ENCODE results near the gene PLA2G6. TPM values are rescaled to one million over a fixed set of nuclear protein-coding genes. Genes with fewer than 3 reads are reported as not detected.

Gene PLA2G6
- total and polyA plus RNA-seq, 2 of the 13 experiments (the other 11 are each of a cell fraction or from before 2014, with no cell fraction given), result 4.8 to 11.5 TPM

DNA sequence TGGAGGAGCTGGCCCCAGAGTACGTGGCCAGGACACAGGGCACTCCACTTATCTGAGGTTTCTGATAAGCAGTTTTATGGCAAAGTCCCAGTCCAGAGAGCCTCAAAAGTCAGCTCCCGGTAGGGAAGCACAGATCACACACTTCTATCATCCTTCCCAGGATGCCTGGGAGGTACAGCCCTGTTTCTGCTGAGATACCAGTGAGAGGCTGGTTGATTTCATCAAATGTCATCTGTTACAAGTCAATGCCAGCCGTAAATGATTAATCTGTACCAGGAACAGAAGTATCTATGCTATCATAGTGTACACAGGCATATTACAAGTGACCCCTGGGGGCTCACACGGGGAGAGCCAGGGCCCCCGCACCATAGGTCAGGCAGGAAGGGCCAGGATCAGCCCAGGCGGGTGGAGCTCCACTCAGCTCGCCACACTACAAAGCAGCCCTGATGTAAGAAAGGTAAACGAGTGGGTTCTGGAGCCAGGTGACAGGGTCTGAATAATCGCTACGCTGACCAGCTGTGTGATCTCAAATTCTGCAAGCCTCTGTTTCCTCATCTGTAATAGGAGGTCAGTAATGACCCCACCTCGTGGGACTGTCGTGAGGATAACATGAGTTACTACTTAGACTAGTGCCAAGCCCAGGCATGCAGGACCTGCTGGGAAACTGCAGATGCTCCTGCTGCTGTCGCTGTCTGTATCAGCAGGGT lies 17.6 kb downstream of the PLA2G6 start (continued):
- TF ChIP-seq, protein P1, sequence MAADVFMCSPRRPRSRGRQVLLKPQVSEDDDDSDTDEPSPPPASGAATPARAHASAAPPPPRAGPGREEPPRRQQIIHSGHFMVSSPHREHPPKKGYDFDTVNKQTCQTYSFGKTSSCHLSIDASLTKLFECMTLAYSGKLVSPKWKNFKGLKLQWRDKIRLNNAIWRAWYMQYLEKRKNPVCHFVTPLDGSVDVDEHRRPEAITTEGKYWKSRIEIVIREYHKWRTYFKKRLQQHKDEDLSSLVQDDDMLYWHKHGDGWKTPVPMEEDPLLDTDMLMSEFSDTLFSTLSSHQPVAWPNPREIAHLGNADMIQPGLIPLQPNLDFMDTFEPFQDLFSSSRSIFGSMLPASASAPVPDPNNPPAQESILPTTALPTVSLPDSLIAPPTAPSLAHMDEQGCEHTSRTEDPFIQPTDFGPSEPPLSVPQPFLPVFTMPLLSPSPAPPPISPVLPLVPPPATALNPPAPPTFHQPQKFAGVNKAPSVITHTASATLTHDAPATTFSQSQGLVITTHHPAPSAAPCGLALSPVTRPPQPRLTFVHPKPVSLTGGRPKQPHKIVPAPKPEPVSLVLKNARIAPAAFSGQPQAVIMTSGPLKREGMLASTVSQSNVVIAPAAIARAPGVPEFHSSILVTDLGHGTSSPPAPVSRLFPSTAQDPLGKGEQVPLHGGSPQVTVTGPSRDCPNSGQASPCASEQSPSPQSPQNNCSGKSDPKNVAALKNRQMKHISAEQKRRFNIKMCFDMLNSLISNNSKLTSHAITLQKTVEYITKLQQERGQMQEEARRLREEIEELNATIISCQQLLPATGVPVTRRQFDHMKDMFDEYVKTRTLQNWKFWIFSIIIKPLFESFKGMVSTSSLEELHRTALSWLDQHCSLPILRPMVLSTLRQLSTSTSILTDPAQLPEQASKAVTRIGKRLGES (CRISPR knock-in tag; IDR thresholded peaks at IDR 0.05; ENCODE audit: borderline replicate concordance), result no peak
- no peak for TF ChIP-seq MED8 (CRISPR knock-in tag; IDR thresholded peaks at IDR 0.05; ENCODE audit: insufficient replicate concordance)
- TF ChIP-seq NR3C1 (CRISPR knock-in tag; IDR thresholded peaks at IDR 0.05), result no peak
- TF ChIP-seq, protein P2, sequence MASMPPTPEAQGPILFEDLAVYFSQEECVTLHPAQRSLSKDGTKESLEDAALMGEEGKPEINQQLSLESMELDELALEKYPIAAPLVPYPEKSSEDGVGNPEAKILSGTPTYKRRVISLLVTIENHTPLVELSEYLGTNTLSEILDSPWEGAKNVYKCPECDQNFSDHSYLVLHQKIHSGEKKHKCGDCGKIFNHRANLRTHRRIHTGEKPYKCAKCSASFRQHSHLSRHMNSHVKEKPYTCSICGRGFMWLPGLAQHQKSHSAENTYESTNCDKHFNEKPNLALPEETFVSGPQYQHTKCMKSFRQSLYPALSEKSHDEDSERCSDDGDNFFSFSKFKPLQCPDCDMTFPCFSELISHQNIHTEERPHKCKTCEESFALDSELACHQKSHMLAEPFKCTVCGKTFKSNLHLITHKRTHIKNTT (CRISPR knock-in tag; IDR thresholded peaks at IDR 0.05), result no peak
- no peak for TF ChIP-seq MED13 (CRISPR knock-in tag; IDR thresholded peaks at IDR 0.05)
- TF ChIP-seq, protein P3, sequence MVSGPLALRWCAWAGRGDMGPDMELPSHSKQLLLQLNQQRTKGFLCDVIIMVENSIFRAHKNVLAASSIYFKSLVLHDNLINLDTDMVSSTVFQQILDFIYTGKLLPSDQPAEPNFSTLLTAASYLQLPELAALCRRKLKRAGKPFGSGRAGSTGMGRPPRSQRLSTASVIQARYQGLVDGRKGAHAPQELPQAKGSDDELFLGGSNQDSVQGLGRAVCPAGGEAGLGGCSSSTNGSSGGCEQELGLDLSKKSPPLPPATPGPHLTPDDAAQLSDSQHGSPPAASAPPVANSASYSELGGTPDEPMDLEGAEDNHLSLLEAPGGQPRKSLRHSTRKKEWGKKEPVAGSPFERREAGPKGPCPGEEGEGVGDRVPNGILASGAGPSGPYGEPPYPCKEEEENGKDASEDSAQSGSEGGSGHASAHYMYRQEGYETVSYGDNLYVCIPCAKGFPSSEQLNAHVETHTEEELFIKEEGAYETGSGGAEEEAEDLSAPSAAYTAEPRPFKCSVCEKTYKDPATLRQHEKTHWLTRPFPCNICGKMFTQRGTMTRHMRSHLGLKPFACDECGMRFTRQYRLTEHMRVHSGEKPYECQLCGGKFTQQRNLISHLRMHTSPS (CRISPR knock-in tag; IDR thresholded peaks at IDR 0.05; ENCODE audit: low read depth), result 0 out of 2 replicates have a peak, but pooled peaks have one; percentile 16
- no peak for TF ChIP-seq ZBTB3 (CRISPR knock-in tag; IDR thresholded peaks at IDR 0.05; ENCODE audit: borderline replicate concordance, low read depth)
- TF ChIP-seq ZKSCAN1 (IDR thresholded peaks at IDR 0.05; ENCODE audit: low read length), result no peak
- no peak for TF ChIP-seq ZNF790 (CRISPR knock-in tag; IDR thresholded peaks at IDR 0.05; ENCODE audit: borderline replicate concordance)
- no peak; the same call in 1 of the 2 replicates for TF ChIP-seq TCF7 (IDR thresholded peaks at IDR 0.05; ENCODE audit: low read depth)
- no peak for TF ChIP-seq FOXA1 (IDR thresholded peaks at IDR 0.05)
- TF ChIP-seq FOXA1 (CRISPR knock-in tag; IDR thresholded peaks at IDR 0.05), result peak; percentile 81
- TF ChIP-seq HES4 (CRISPR knock-in tag; IDR thresholded peaks at IDR 0.05; ENCODE audit: borderline replicate concordance), result no peak
- TF ChIP-seq, protein P4, sequence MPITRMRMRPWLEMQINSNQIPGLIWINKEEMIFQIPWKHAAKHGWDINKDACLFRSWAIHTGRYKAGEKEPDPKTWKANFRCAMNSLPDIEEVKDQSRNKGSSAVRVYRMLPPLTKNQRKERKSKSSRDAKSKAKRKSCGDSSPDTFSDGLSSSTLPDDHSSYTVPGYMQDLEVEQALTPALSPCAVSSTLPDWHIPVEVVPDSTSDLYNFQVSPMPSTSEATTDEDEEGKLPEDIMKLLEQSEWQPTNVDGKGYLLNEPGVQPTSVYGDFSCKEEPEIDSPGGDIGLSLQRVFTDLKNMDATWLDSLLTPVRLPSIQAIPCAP (CRISPR knock-in tag; IDR thresholded peaks at IDR 0.05; ENCODE audit: low read depth), result no peak
- TF ChIP-seq ZNF660 (CRISPR knock-in tag; IDR thresholded peaks at IDR 0.05; ENCODE audit: borderline replicate concordance, low read depth), result no peak
- no peak for TF ChIP-seq FOSL1 (CRISPR knock-in tag; IDR thresholded peaks at IDR 0.05; ENCODE audit: borderline replicate concordance)
- TF ChIP-seq ZNF589 (CRISPR knock-in tag; conservative IDR thresholded peaks at IDR 0.05), result no peak
- TF ChIP-seq SIX4 (CRISPR knock-in tag; IDR thresholded peaks at IDR 0.05), result no peak
- no peak for TF ChIP-seq FOXP1 (IDR thresholded peaks at IDR 0.05)
- peak; percentile 30; the same call in 1 of the 2 replicates for TF ChIP-seq FOXP1 (CRISPR knock-in tag; IDR thresholded peaks at IDR 0.05)
- TF ChIP-seq ZNF768 (CRISPR knock-in tag; IDR thresholded peaks at IDR 0.05), result no peak
- peak in 1 of 2 experiments; percentile 61; a peak in 1 of 4 replicates for TF ChIP-seq EP300 (IDR thresholded peaks at IDR 0.05; ENCODE audit: low read depth in 2 of 2, low read length in 2 of 2)
- TF ChIP-seq EP300 (CRISPR knock-in tag; IDR thresholded peaks at IDR 0.05; ENCODE audit: borderline replicate concordance), result no peak
- TF ChIP-seq ZC3H4 (CRISPR knock-in tag; IDR thresholded peaks at IDR 0.05; ENCODE audit: borderline replicate concordance), result no peak
